ENCODE data around the gene FNIP2. TPM values are rescaled to one million over a fixed set of nuclear protein-coding genes. Genes with fewer than 3 reads are reported as not detected.

The FNIP2 gene
- total and polyA plus RNA-seq, 4 donors, result 8.8 to 88.7 (median 23.5) TPM

DNA sequence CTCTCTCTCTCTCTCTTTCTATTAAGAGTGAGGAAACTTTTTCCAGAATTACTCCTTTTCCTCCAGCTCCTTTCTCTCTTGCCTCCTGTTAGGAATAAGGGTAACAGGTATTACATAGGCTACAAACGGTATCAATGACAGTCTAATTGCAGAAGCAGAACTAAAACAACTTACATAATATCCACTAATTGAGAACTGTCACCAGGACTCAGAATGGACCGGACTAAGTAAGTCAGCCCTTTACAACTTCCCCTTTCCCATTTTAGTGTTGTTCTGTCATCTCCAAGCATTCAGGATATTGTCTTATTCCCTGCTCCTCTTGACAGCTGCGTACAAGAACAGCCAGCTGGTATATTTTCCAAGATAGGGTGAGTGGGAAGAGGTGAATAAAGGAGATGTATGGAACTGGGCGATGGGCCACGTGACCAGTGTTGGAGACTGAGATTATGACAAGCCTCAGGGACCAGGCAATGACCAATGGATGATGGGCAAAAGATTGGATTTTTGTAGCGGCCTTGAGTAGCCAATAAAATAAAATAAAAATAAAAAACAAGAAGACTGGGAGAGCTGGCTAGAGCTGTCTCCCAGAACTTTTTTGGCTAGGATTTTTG lies 2.3 kb upstream of the FNIP2 start:
- H3K27ac ChIP-seq (ENCODE audit: low read depth in 1 of 2, low read length in 2 of 2), result no peak overlapping the region

DNA sequence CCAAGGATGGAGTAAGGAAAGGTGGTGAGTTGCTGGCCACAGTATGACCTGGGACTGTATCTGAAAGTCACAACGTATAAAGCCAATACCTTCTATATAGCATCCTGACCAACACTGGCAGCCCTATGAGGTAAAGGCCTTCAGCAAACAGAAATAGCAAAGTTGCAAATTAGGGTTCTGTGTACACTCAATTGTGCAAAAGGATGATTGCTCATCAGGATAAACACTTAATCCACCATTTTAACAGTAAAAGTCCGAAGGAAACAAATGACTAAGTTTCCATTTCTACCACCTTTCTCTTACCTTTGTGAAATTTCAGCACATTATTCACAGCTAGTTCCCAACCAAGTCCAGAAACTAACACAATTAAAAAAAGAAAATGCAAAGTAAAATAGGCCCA lies 1.4 kb upstream of the FNIP2 start:
- no peaks in the 10 kb centered on the region for H3K36me3 ChIP-seq (ENCODE audit: control insufficient read depth in 4 of 4, insufficient read depth in 3 of 4, low read depth in 1 of 4, low read length in 3 of 4)
- no peak overlapping the region for H3K27ac ChIP-seq (ENCODE audit: low read depth in 1 of 2, low read length in 2 of 2)
- no peaks in the 10 kb centered on the region for H3K27me3 ChIP-seq (ENCODE audit: control insufficient read depth in 4 of 4, insufficient read depth in 4 of 4, low read length in 3 of 4)
- no peak for DNase-seq (ENCODE audit: low spot score)
- no peak overlapping the region for H3K9ac ChIP-seq (ENCODE audit: low read depth in 1 of 2, low read length in 2 of 2)
- no peaks in the 10 kb centered on the region for H3K9me3 ChIP-seq (ENCODE audit: control insufficient read depth in 4 of 4, low read length in 3 of 4)
- H3K4me3 ChIP-seq (ENCODE audit: low read depth in 1 of 3, low read length in 3 of 3), result no peak overlapping the region
- H3K4me1 ChIP-seq (ENCODE audit: control insufficient read depth in 4 of 4, insufficient read depth in 4 of 4, low read length in 3 of 4), result peaks cover 3 to 24% (median 10%) of the 10 kb centered on the region in 4 donors
- 44% methylated on average over 2 of the region's 2 CpGs for WGBS
- TF ChIP-seq, protein P1, sequence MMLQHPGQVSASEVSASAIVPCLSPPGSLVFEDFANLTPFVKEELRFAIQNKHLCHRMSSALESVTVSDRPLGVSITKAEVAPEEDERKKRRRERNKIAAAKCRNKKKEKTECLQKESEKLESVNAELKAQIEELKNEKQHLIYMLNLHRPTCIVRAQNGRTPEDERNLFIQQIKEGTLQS (IDR thresholded peaks at IDR 0.05), result no peak
- TF ChIP-seq EGR1 (IDR thresholded peaks at IDR 0.05; ENCODE audit: low read depth in 2 of 2) (no peak), HNF4G (IDR thresholded peaks at IDR 0.05) (no peak), SP1 (IDR thresholded peaks at IDR 0.05) (no peak), GABPA (IDR thresholded peaks at IDR 0.05 in 1 of 2, conservative IDR thresholded peaks at IDR 0.05 in 1 of 2) (no peak), RAD21 (IDR thresholded peaks at IDR 0.05) (no peak), TAF1 (conservative IDR thresholded peaks at IDR 0.05) (no peak), HNF4A (conservative IDR thresholded peaks at IDR 0.05) (no peak), FOXA2 (IDR thresholded peaks at IDR 0.05) (no peak), RXRA (IDR thresholded peaks at IDR 0.05) (no peak), NR2F2 (IDR thresholded peaks at IDR 0.05) (no peak)
- TF ChIP-seq, protein P2, sequence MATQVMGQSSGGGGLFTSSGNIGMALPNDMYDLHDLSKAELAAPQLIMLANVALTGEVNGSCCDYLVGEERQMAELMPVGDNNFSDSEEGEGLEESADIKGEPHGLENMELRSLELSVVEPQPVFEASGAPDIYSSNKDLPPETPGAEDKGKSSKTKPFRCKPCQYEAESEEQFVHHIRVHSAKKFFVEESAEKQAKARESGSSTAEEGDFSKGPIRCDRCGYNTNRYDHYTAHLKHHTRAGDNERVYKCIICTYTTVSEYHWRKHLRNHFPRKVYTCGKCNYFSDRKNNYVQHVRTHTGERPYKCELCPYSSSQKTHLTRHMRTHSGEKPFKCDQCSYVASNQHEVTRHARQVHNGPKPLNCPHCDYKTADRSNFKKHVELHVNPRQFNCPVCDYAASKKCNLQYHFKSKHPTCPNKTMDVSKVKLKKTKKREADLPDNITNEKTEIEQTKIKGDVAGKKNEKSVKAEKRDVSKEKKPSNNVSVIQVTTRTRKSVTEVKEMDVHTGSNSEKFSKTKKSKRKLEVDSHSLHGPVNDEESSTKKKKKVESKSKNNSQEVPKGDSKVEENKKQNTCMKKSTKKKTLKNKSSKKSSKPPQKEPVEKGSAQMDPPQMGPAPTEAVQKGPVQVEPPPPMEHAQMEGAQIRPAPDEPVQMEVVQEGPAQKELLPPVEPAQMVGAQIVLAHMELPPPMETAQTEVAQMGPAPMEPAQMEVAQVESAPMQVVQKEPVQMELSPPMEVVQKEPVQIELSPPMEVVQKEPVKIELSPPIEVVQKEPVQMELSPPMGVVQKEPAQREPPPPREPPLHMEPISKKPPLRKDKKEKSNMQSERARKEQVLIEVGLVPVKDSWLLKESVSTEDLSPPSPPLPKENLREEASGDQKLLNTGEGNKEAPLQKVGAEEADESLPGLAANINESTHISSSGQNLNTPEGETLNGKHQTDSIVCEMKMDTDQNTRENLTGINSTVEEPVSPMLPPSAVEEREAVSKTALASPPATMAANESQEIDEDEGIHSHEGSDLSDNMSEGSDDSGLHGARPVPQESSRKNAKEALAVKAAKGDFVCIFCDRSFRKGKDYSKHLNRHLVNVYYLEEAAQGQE (IDR thresholded peaks at IDR 0.05), result no peak
- TF ChIP-seq, protein P3, sequence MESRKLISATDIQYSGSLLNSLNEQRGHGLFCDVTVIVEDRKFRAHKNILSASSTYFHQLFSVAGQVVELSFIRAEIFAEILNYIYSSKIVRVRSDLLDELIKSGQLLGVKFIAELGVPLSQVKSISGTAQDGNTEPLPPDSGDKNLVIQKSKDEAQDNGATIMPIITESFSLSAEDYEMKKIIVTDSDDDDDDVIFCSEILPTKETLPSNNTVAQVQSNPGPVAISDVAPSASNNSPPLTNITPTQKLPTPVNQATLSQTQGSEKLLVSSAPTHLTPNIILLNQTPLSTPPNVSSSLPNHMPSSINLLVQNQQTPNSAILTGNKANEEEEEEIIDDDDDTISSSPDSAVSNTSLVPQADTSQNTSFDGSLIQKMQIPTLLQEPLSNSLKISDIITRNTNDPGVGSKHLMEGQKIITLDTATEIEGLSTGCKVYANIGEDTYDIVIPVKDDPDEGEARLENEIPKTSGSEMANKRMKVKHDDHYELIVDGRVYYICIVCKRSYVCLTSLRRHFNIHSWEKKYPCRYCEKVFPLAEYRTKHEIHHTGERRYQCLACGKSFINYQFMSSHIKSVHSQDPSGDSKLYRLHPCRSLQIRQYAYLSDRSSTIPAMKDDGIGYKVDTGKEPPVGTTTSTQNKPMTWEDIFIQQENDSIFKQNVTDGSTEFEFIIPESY (IDR thresholded peaks at IDR 0.05), result no peak
- TF ChIP-seq, protein P4, sequence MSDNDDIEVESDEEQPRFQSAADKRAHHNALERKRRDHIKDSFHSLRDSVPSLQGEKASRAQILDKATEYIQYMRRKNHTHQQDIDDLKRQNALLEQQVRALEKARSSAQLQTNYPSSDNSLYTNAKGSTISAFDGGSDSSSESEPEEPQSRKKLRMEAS (IDR thresholded peaks at IDR 0.05), result no peak

More for the DNA sequence above, 2.3 kb upstream of the FNIP2 start:
- TF ChIP-seq EGR1 (IDR thresholded peaks at IDR 0.05; ENCODE audit: low read depth in 2 of 2), result no peak
- TF ChIP-seq, protein P3 (IDR thresholded peaks at IDR 0.05), result no peak
- TF ChIP-seq HNF4A (conservative IDR thresholded peaks at IDR 0.05), result no peak
- no peak for TF ChIP-seq RXRA (IDR thresholded peaks at IDR 0.05)
- no peak for TF ChIP-seq FOXA1 (IDR thresholded peaks at IDR 0.05)
- TF ChIP-seq HNF4G (IDR thresholded peaks at IDR 0.05), result no peak
- no peak for TF ChIP-seq GABPA (IDR thresholded peaks at IDR 0.05 in 1 of 2, conservative IDR thresholded peaks at IDR 0.05 in 1 of 2)
- TF ChIP-seq, protein P2 (IDR thresholded peaks at IDR 0.05), result no peak
- H3K9me3 ChIP-seq (ENCODE audit: control insufficient read depth in 4 of 4, low read length in 3 of 4), result no peaks in the 10 kb centered on the region
- WGBS, result 83% methylated on average over 6 of the region's 6 CpGs
- H3K9ac ChIP-seq (ENCODE audit: low read depth in 1 of 2, low read length in 2 of 2), result no peak overlapping the region
- H3K4me1 ChIP-seq (ENCODE audit: control insufficient read depth in 4 of 4, insufficient read depth in 4 of 4, low read length in 3 of 4), result peaks cover 3 to 19% (median 10%) of the 10 kb centered on the region in 4 donors
- no peak overlapping the region for H3K4me3 ChIP-seq (ENCODE audit: low read depth in 1 of 3, low read length in 3 of 3)
- H3K36me3 ChIP-seq (ENCODE audit: control insufficient read depth in 4 of 4, insufficient read depth in 3 of 4, low read depth in 1 of 4, low read length in 3 of 4), result no peaks in the 10 kb centered on the region
- no peaks in the 10 kb centered on the region for H3K27me3 ChIP-seq (ENCODE audit: control insufficient read depth in 4 of 4, insufficient read depth in 4 of 4, low read length in 3 of 4)
- no peak for DNase-seq (ENCODE audit: low spot score)

All from liver (tissue), 9 donors.